ENCODE results near the gene LRP1B. TPM values are rescaled to one million over a fixed set of nuclear protein-coding genes. Genes with fewer than 3 reads are reported as not detected.

LRP1B gene
- total RNA-seq, 2 donors from 2014 or later, result 0.79 to 1.8 TPM

DNA sequence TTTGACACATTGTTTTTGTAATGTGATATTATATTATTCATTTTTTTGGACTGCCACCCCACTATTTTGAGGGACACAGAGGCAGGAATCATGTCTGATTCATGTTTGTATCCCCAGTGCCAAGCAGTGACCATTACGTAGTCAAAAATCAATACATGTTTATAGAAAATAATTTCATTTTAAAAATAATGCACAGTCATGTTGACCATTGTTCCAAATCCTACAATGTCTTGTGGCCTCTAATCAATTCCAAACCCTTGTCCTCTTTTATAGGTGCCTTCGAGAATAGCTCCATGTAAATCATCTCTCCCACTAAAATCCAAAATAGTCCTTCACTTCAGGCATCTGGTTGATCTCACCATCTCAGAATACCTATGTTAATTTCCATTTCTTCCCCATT is 454.7 kb downstream of the LRP1B start:
- Mint-ChIP-seq H3K9me3 (no peaks in the 10 kb centered on the region), H3K36me3 (ENCODE audit: low read depth) (no peaks in the 10 kb centered on the region), H3K4me3 (no peak overlapping the region), H3K4me1 (no peaks in the 10 kb centered on the region), H3K27ac (no peak overlapping the region), H3K27me3 (ENCODE audit: insufficient read depth) (no peaks in the 10 kb centered on the region)
- H3K9ac ChIP-seq (ENCODE audit: extremely low read depth, low read length, poor library complexity, severe bottlenecking), result no peak overlapping the region
- no peak for DNase-seq
- no peaks in the 10 kb centered on the region for H3K4me1 ChIP-seq (ENCODE audit: control insufficient read depth, insufficient read depth, low read length)
- H3K4me3 ChIP-seq (ENCODE audit: low read length), result no peak overlapping the region
- no peaks in the 10 kb centered on the region for H3K36me3 ChIP-seq (ENCODE audit: control insufficient read depth, insufficient read depth, low read length)
- 75 to 89% methylated on average over 1 to 2 of the region's 2 CpGs for whole genome bisulfite sequencing, 2 experiments (ENCODE audit: insufficient coverage in 1 of 2, insufficient read length in 1 of 2)
- H3K27ac ChIP-seq (ENCODE audit: low read depth, low read length), result no peak overlapping the region
- no peaks in the 10 kb centered on the region for H3K27me3 ChIP-seq (ENCODE audit: control insufficient read depth, insufficient read depth, low read length, poor library complexity, severe bottlenecking)
- TF ChIP-seq, protein P1, sequence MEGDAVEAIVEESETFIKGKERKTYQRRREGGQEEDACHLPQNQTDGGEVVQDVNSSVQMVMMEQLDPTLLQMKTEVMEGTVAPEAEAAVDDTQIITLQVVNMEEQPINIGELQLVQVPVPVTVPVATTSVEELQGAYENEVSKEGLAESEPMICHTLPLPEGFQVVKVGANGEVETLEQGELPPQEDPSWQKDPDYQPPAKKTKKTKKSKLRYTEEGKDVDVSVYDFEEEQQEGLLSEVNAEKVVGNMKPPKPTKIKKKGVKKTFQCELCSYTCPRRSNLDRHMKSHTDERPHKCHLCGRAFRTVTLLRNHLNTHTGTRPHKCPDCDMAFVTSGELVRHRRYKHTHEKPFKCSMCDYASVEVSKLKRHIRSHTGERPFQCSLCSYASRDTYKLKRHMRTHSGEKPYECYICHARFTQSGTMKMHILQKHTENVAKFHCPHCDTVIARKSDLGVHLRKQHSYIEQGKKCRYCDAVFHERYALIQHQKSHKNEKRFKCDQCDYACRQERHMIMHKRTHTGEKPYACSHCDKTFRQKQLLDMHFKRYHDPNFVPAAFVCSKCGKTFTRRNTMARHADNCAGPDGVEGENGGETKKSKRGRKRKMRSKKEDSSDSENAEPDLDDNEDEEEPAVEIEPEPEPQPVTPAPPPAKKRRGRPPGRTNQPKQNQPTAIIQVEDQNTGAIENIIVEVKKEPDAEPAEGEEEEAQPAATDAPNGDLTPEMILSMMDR (conservative IDR thresholded peaks at IDR 0.05), result no peak
- no peaks in the 10 kb centered on the region for H3K9me3 ChIP-seq (ENCODE audit: control insufficient read depth, low read length)

DNA sequence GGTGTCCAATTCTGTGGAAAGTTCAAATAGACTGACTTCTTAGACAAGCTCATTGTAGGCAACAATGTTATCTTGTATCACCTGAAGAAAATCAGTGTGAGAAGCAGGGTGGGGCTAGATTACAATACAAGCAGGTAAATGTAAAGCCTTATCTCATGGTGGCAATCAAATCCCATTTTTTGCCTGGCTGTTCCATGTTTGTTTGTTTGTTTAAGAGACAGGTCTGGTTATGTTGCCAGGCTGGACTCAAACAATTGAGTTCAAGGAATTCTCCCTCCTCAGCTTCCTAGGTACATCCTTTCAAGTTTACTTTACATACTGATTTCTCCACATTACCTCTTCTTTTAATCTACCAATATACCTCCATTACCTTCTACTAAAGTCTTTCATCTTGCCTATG is 464.6 kb downstream of the LRP1B start:
- TF ChIP-seq, protein P1 (conservative IDR thresholded peaks at IDR 0.05), result no peak
- H3K4me3 ChIP-seq (ENCODE audit: low read length), result no peak overlapping the region
- H3K27ac ChIP-seq (ENCODE audit: low read depth, low read length), result no peak overlapping the region
- H3K9me3 Mint-ChIP-seq, result peaks cover 11% of the 10 kb centered on the region
- H3K27me3 ChIP-seq (ENCODE audit: control insufficient read depth, insufficient read depth, low read length, poor library complexity, severe bottlenecking), result no peaks in the 10 kb centered on the region
- H3K27ac Mint-ChIP-seq, result no peak overlapping the region
- H3K4me3 Mint-ChIP-seq, result no peak overlapping the region
- no peaks in the 10 kb centered on the region for H3K4me1 ChIP-seq (ENCODE audit: control insufficient read depth, insufficient read depth, low read length)
- H3K27me3 Mint-ChIP-seq (ENCODE audit: insufficient read depth), result no peaks in the 10 kb centered on the region
- H3K9ac ChIP-seq (ENCODE audit: extremely low read depth, low read length, poor library complexity, severe bottlenecking), result no peak overlapping the region
- no peaks in the 10 kb centered on the region for H3K36me3 ChIP-seq (ENCODE audit: control insufficient read depth, insufficient read depth, low read length)
- peaks cover 10% of the 10 kb centered on the region for H3K4me1 Mint-ChIP-seq
- H3K36me3 Mint-ChIP-seq (ENCODE audit: low read depth), result peaks cover 6% of the 10 kb centered on the region
- no peak for DNase-seq
- peaks cover 8% of the 10 kb centered on the region for H3K9me3 ChIP-seq (ENCODE audit: control insufficient read depth, low read length)

DNA sequence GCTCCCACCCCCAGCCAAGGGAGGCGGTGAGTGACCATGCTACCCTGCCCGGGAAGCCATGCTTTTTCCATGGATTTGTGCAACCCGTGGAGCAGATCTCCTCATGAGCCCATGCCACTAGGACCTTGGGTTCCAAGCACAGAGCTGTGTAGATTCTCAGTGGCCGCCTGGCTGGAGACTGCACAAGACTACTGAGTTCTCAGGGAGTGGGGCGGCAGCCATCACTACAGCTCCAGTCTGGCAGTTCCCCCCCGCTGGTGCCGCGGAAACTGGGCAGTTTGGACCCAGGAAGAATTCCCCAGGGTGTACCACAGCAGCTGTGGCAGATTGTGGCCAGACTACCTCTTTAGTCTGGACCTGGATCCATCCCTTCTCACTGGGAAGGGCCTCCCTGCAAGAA is 470.6 kb downstream of the LRP1B start:
- Histone ChIP-seq H3K9me3 (ENCODE audit: control insufficient read depth, low read length) (peaks cover 4% of the 10 kb centered on the region), H3K4me1 (ENCODE audit: control insufficient read depth, insufficient read depth, low read length) (no peaks in the 10 kb centered on the region), H3K36me3 (ENCODE audit: control insufficient read depth, insufficient read depth, low read length) (no peaks in the 10 kb centered on the region), H3K9ac (ENCODE audit: extremely low read depth, low read length, poor library complexity, severe bottlenecking) (no peak overlapping the region), H3K4me3 (ENCODE audit: low read length) (no peak overlapping the region), H3K27ac (ENCODE audit: low read depth, low read length) (no peak overlapping the region), H3K27me3 (ENCODE audit: control insufficient read depth, insufficient read depth, low read length, poor library complexity, severe bottlenecking) (no peaks in the 10 kb centered on the region)
- TF ChIP-seq, protein P1 (conservative IDR thresholded peaks at IDR 0.05), result no peak
- Mint-ChIP-seq H3K27me3 (ENCODE audit: insufficient read depth) (no peaks in the 10 kb centered on the region), H3K4me3 (no peak overlapping the region), H3K9me3 (peaks cover 5% of the 10 kb centered on the region), H3K27ac (no peak overlapping the region), H3K36me3 (ENCODE audit: low read depth) (peaks cover 6% of the 10 kb centered on the region), H3K4me1 (no peaks in the 10 kb centered on the region)
- WGBS, 2 experiments (ENCODE audit: insufficient coverage in 1 of 2, insufficient read length in 1 of 2), result 89 to 100% methylated on average over 2 to 8 of the region's 8 CpGs
- no peak for DNase-seq
